ENCODE measurements around the gene L3MBTL1.

Gene L3MBTL1

DNA sequence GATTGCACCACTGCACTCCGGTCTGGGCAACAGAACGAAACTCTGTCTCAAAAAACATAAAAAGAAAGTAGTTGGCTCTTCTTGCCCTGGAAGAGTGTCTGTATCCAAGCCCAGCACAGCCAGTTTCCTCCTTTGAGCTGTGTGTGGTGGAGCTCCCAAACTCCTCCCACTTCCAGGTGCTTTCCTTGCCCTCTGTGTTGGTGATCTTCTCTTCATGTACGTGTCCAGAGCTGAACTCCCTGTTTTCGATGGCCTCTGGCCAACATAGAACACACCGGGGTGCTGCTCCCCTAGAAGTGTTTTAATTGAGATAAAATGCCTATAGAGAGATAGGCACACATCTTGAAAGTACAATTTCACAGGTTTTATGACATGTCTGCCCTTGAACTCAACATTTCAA, 34.7 kb downstream of the L3MBTL1 start:
- Histone ChIP-seq H4K8ac (ENCODE audit: low read depth, low read length) (no peak overlapping the region), H3K4me3 (ENCODE audit: low read length) (no peak overlapping the region), H3K23ac (ENCODE audit: low read length) (no peak overlapping the region), H3K79me1 (ENCODE audit: low read length) (no peaks in the 10 kb centered on the region), H2BK120ac (ENCODE audit: low read depth, low read length) (no peak overlapping the region), H3K27ac (ENCODE audit: low read depth, low read length) (no peak overlapping the region), H3K4ac (ENCODE audit: low read depth, low read length) (no peak overlapping the region), H3K4me2 (ENCODE audit: low read length) (no peak overlapping the region), H3K4me1 (ENCODE audit: control insufficient read depth, low read depth, low read length) (no peaks in the 10 kb centered on the region), H4K5ac (ENCODE audit: low read length) (no peak overlapping the region), H3K18ac (ENCODE audit: low read length) (no peak overlapping the region), H3K56ac (ENCODE audit: low read length) (no peak overlapping the region), H2BK15ac (replicated peaks; ENCODE audit: low read depth) (no peak overlapping the region), H3K27me3 (ENCODE audit: insufficient read depth, low read length, poor library complexity) (no peaks in the 10 kb centered on the region), H3K79me2 (ENCODE audit: control insufficient read depth, insufficient read depth, low read length) (no peaks in the 10 kb centered on the region), H3K9ac (ENCODE audit: low read length) (no peak overlapping the region), H2AK5ac (ENCODE audit: low read length) (no peak overlapping the region), H2BK5ac (ENCODE audit: low read length) (no peak overlapping the region), H3K36me3 (ENCODE audit: control insufficient read depth, insufficient read depth, low read length) (no peaks in the 10 kb centered on the region)
- WGBS (ENCODE audit: extremely low coverage, insufficient coverage, low lambda C conversion rate): no CpG with 5 or more reads among the region's 5 CpGs
- no peak for DNase-seq

- no peak for DNase-seq
- Histone ChIP-seq H2BK120ac (ENCODE audit: low read depth, low read length) (no peak overlapping the region), H4K8ac (ENCODE audit: low read depth, low read length) (no peak overlapping the region), H3K36me3 (ENCODE audit: control insufficient read depth, insufficient read depth, low read length) (no peaks in the 10 kb centered on the region), H2BK15ac (replicated peaks; ENCODE audit: low read depth) (no peak overlapping the region), H3K9ac (ENCODE audit: low read length) (no peak overlapping the region), H3K4me1 (ENCODE audit: control insufficient read depth, low read depth, low read length) (no peaks in the 10 kb centered on the region), H3K18ac (ENCODE audit: low read length) (no peak overlapping the region), H3K4me3 (ENCODE audit: low read length) (no peak overlapping the region), H2AK5ac (ENCODE audit: low read length) (no peak overlapping the region), H3K27me3 (ENCODE audit: insufficient read depth, low read length, poor library complexity) (no peaks in the 10 kb centered on the region), H3K4me2 (ENCODE audit: low read length) (no peak overlapping the region), H3K56ac (ENCODE audit: low read length) (no peak overlapping the region), H2BK5ac (ENCODE audit: low read length) (no peak overlapping the region), H3K79me2 (ENCODE audit: control insufficient read depth, insufficient read depth, low read length) (no peaks in the 10 kb centered on the region), H4K5ac (ENCODE audit: low read length) (no peak overlapping the region), H3K27ac (ENCODE audit: low read depth, low read length) (no peak overlapping the region), H3K4ac (ENCODE audit: low read depth, low read length) (no peak overlapping the region), H3K23ac (ENCODE audit: low read length) (no peak overlapping the region), H3K79me1 (ENCODE audit: low read length) (no peaks in the 10 kb centered on the region)
- WGBS (ENCODE audit: extremely low coverage, insufficient coverage, low lambda C conversion rate): no CpG with 5 or more reads among the region's 4 CpGs
Observed at GRCh38 chr20:43542674-43543073, 35.2 kb downstream of the L3MBTL1 start.

DNA sequence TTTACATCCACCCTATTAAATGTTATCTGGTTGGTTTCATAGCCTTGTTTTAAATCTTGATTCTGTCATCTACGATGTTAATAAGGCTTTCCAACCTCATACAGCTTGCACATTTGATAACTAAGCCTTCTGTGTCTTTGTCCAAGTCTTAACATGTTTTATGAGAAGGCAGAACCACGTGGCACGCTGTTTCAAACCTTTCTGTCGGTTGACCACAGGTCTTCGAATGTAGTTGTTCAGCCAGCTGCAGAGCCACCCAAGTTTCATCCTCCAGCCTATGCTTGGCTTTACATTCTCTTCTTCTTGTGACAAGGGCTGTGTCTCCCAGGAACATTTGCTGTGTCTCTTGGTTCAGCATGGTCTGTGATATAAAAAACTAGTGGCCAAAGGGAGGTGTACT, 35.6 kb downstream of the L3MBTL1 start:
- no peak overlapping the region for H2BK120ac ChIP-seq (ENCODE audit: low read depth, low read length)
- no peak overlapping the region for H2BK5ac ChIP-seq (ENCODE audit: low read length)
- no peak overlapping the region for H4K8ac ChIP-seq (ENCODE audit: low read depth, low read length)
- no peak overlapping the region for H3K4ac ChIP-seq (ENCODE audit: low read depth, low read length)
- H2AK5ac ChIP-seq (ENCODE audit: low read length): no peak overlapping the region
- no peaks in the 10 kb centered on the region for H3K4me1 ChIP-seq (ENCODE audit: control insufficient read depth, low read depth, low read length)
- no peak overlapping the region for H3K9ac ChIP-seq (ENCODE audit: low read length)
- no peak overlapping the region for H2BK15ac ChIP-seq (replicated peaks; ENCODE audit: low read depth)
- H3K4me3 ChIP-seq (ENCODE audit: low read length): no peak overlapping the region
- H3K27me3 ChIP-seq (ENCODE audit: insufficient read depth, low read length, poor library complexity): no peaks in the 10 kb centered on the region
- no peaks in the 10 kb centered on the region for H3K36me3 ChIP-seq (ENCODE audit: control insufficient read depth, insufficient read depth, low read length)
- no peak overlapping the region for H3K18ac ChIP-seq (ENCODE audit: low read length)
- H3K79me1 ChIP-seq (ENCODE audit: low read length): no peaks in the 10 kb centered on the region
- WGBS (ENCODE audit: extremely low coverage, insufficient coverage, low lambda C conversion rate): no CpG with 5 or more reads among the region's 5 CpGs
- DNase-seq: no peak
- no peak overlapping the region for H3K23ac ChIP-seq (ENCODE audit: low read length)
- no peaks in the 10 kb centered on the region for H3K79me2 ChIP-seq (ENCODE audit: control insufficient read depth, insufficient read depth, low read length)
- no peak overlapping the region for H3K4me2 ChIP-seq (ENCODE audit: low read length)
- no peak overlapping the region for H3K27ac ChIP-seq (ENCODE audit: low read depth, low read length)
- no peak overlapping the region for H4K5ac ChIP-seq (ENCODE audit: low read length)
- H3K56ac ChIP-seq (ENCODE audit: low read length): no peak overlapping the region

- Histone ChIP-seq H4K5ac (ENCODE audit: low read length) (no peak overlapping the region), H4K8ac (ENCODE audit: low read depth, low read length) (no peak overlapping the region), H2BK120ac (ENCODE audit: low read depth, low read length) (no peak overlapping the region), H3K27ac (ENCODE audit: low read depth, low read length) (no peak overlapping the region), H3K4me2 (ENCODE audit: low read length) (no peak overlapping the region), H3K4me1 (ENCODE audit: control insufficient read depth, low read depth, low read length) (no peaks in the 10 kb centered on the region), H3K4me3 (ENCODE audit: low read length) (no peak overlapping the region), H3K9ac (ENCODE audit: low read length) (no peak overlapping the region), H3K36me3 (ENCODE audit: control insufficient read depth, insufficient read depth, low read length) (no peaks in the 10 kb centered on the region), H3K79me1 (ENCODE audit: low read length) (no peaks in the 10 kb centered on the region), H3K23ac (ENCODE audit: low read length) (no peak overlapping the region), H2AK5ac (ENCODE audit: low read length) (no peak overlapping the region), H2BK15ac (replicated peaks; ENCODE audit: low read depth) (no peak overlapping the region), H3K18ac (ENCODE audit: low read length) (no peak overlapping the region), H3K4ac (ENCODE audit: low read depth, low read length) (no peak overlapping the region), H3K79me2 (ENCODE audit: control insufficient read depth, insufficient read depth, low read length) (no peaks in the 10 kb centered on the region), H3K56ac (ENCODE audit: low read length) (no peak overlapping the region), H3K27me3 (ENCODE audit: insufficient read depth, low read length, poor library complexity) (no peaks in the 10 kb centered on the region), H2BK5ac (ENCODE audit: low read length) (no peak overlapping the region)
- WGBS (ENCODE audit: extremely low coverage, insufficient coverage, low lambda C conversion rate): no CpG with 5 or more reads among the region's 9 CpGs
- DNase-seq: no peak
Observed at GRCh38 chr20:43544501-43544900, 37.0 kb downstream of the L3MBTL1 start.

GRCh38 chr20:43545837-43546578, 38.5 kb downstream of the L3MBTL1 start:
- DNase-seq: no peak
- no peak overlapping the region for H4K8ac ChIP-seq (ENCODE audit: low read depth, low read length)
- no peak overlapping the region for H3K27ac ChIP-seq (ENCODE audit: low read depth, low read length)
- H3K79me1 ChIP-seq (ENCODE audit: low read length): no peaks in the 10 kb centered on the region
- no peak overlapping the region for H4K5ac ChIP-seq (ENCODE audit: low read length)
- H3K18ac ChIP-seq (ENCODE audit: low read length): no peak overlapping the region
- no peak overlapping the region for H3K23ac ChIP-seq (ENCODE audit: low read length)
- no peak overlapping the region for H2BK120ac ChIP-seq (ENCODE audit: low read depth, low read length)
- H3K4me3 ChIP-seq (ENCODE audit: low read length): no peak overlapping the region
- no peaks in the 10 kb centered on the region for H3K27me3 ChIP-seq (ENCODE audit: insufficient read depth, low read length, poor library complexity)
- no peak overlapping the region for H2BK5ac ChIP-seq (ENCODE audit: low read length)
- no peak overlapping the region for H3K4ac ChIP-seq (ENCODE audit: low read depth, low read length)
- H3K9ac ChIP-seq (ENCODE audit: low read length): no peak overlapping the region
- no CpG with 5 or more reads among the region's 4 CpGs for WGBS (ENCODE audit: extremely low coverage, insufficient coverage, low lambda C conversion rate)
- no peak overlapping the region for H3K4me2 ChIP-seq (ENCODE audit: low read length)
- H3K79me2 ChIP-seq (ENCODE audit: control insufficient read depth, insufficient read depth, low read length): no peaks in the 10 kb centered on the region
- H2BK15ac ChIP-seq (replicated peaks; ENCODE audit: low read depth): no peak overlapping the region
- H3K36me3 ChIP-seq (ENCODE audit: control insufficient read depth, insufficient read depth, low read length): no peaks in the 10 kb centered on the region
- no peak overlapping the region for H2AK5ac ChIP-seq (ENCODE audit: low read length)
- no peak overlapping the region for H3K56ac ChIP-seq (ENCODE audit: low read length)
- H3K4me1 ChIP-seq (ENCODE audit: control insufficient read depth, low read depth, low read length): no peaks in the 10 kb centered on the region

DNA sequence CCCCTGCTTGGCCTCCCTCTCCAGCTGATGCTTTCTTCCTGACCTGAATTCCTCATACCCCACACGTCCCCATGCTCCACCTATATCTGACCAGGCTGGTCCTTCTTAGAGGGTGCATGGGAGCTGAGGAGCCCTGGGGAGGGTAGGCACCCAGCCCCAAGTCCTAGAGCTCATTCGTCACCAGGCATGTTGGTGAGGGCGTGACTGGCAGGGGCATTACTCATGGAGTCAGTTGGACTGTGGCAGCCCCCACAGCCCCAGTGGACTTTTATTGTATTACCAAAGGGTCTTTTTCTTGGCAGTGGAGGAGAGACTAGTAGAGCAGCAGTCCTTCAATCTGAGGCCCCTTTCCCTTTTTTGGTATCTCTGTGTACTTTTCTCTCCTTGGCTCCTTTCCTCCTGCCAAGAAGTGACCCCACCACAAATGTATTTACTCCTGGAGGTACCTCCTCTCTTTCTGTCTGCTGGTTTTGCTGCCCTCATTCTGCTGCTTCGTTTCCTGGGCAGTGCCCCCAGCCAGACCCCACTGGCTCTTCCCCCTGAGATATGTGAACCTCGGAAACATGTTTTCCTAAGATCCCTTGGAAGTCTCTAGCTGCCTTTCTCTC, 40.9 kb downstream of the L3MBTL1 start:
- no peak overlapping the region for H3K56ac ChIP-seq (ENCODE audit: low read length)
- no peak for DNase-seq
- WGBS (ENCODE audit: extremely low coverage, insufficient coverage, low lambda C conversion rate): no CpG with 5 or more reads among the region's 5 CpGs

More for the DNA sequence above, 40.9 kb downstream of the L3MBTL1 start:
- H3K79me1 ChIP-seq (ENCODE audit: low read length): no peaks in the 10 kb centered on the region
- H3K18ac ChIP-seq (ENCODE audit: low read length): no peak overlapping the region
- no peak overlapping the region for H3K4me2 ChIP-seq (ENCODE audit: low read length)
- no peak overlapping the region for H2AK5ac ChIP-seq (ENCODE audit: low read length)
- no peaks in the 10 kb centered on the region for H3K4me1 ChIP-seq (ENCODE audit: control insufficient read depth, low read depth, low read length)
- no peak overlapping the region for H4K8ac ChIP-seq (ENCODE audit: low read depth, low read length)
- no peak overlapping the region for H3K9ac ChIP-seq (ENCODE audit: low read length)
- no peak overlapping the region for H3K27ac ChIP-seq (ENCODE audit: low read depth, low read length)
- H4K5ac ChIP-seq (ENCODE audit: low read length): no peak overlapping the region
- no peak overlapping the region for H2BK15ac ChIP-seq (replicated peaks; ENCODE audit: low read depth)
- no peaks in the 10 kb centered on the region for H3K79me2 ChIP-seq (ENCODE audit: control insufficient read depth, insufficient read depth, low read length)
- no peak overlapping the region for H2BK120ac ChIP-seq (ENCODE audit: low read depth, low read length)
- no peaks in the 10 kb centered on the region for H3K36me3 ChIP-seq (ENCODE audit: control insufficient read depth, insufficient read depth, low read length)
- no peak overlapping the region for H2BK5ac ChIP-seq (ENCODE audit: low read length)
- H3K23ac ChIP-seq (ENCODE audit: low read length): no peak overlapping the region
- H3K27me3 ChIP-seq (ENCODE audit: insufficient read depth, low read length, poor library complexity): no peaks in the 10 kb centered on the region
- H3K4ac ChIP-seq (ENCODE audit: low read depth, low read length): no peak overlapping the region
- no peak overlapping the region for H3K4me3 ChIP-seq (ENCODE audit: low read length)
